Esophagus squamous epithelium (tissue), 4 donors: Measurements from ENCODE around the gene EWSR1.

Source experiments
- CTCF ChIP-seq, 6 experiments: fragments of 450-650 bp in 4 of 6; fragments of 200-600 bp in 2 of 6; sonication (generic) in 2 of 6; IDR thresholded peaks; one replicate each; pipeline ENCODE4 v1.5.1; 2016 to 2019; ENCODE audit warnings: antibody characterized with exemption in 6 of 6, mild to moderate bottlenecking in 4 of 6, moderate library complexity in 4 of 6
- POLR2A ChIP-seq, 4 donors: fragments of 450-650 bp; IDR thresholded peaks; one replicate each; pipeline ENCODE4 v1.6.1; 2017; ENCODE audit warnings: antibody characterized with exemption in 4 of 4, mild to moderate bottlenecking in 4 of 4, moderate library complexity in 3 of 4

- no peak for TF ChIP-seq CTCF (IDR thresholded peaks at IDR 0.05)
- TF ChIP-seq POLR2A (IDR thresholded peaks at IDR 0.05) = no peak
Measured at GRCh38 chr22:29338398-29338797, 70.3 kb downstream of the EWSR1 start.
